ENCODE results near the gene TCERG1L. TPM values are rescaled to one million over a fixed set of nuclear protein-coding genes. Genes with fewer than 3 reads are reported as not detected.

Gene TCERG1L
- total and polyA plus RNA-seq, 9 of the 15 experiments (the other 6 are each of a cell fraction or from before 2014, with no cell fraction given): not detected

DNA sequence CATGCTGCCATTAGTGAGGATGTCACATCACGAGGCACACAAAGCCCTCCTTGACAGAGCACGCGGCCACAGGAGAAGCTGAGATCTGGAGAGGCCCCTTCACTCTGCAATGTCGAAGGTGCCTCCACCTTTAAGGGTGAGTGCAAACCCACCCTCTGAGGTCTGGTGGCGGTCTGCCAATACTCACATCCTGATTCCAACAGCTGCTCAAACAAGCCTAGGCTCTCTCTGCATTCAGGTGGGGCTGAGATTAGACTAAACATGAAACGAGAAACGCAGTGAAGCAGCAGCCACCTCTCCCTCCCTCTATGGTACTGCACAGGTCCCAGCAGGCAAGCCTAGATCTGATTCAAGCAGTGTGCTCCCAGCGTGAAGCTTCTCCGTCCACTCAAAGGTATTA is 151.8 kb downstream of the TCERG1L start (continued):
- TF ChIP-seq ZNF124 (CRISPR knock-in tag; IDR thresholded peaks at IDR 0.05) (no peak), KLF1 (tag; IDR thresholded peaks at IDR 0.05) (no peak), NBN (IDR thresholded peaks at IDR 0.05; ENCODE audit: low read depth) (no peak)
- TF ChIP-seq, protein P1, sequence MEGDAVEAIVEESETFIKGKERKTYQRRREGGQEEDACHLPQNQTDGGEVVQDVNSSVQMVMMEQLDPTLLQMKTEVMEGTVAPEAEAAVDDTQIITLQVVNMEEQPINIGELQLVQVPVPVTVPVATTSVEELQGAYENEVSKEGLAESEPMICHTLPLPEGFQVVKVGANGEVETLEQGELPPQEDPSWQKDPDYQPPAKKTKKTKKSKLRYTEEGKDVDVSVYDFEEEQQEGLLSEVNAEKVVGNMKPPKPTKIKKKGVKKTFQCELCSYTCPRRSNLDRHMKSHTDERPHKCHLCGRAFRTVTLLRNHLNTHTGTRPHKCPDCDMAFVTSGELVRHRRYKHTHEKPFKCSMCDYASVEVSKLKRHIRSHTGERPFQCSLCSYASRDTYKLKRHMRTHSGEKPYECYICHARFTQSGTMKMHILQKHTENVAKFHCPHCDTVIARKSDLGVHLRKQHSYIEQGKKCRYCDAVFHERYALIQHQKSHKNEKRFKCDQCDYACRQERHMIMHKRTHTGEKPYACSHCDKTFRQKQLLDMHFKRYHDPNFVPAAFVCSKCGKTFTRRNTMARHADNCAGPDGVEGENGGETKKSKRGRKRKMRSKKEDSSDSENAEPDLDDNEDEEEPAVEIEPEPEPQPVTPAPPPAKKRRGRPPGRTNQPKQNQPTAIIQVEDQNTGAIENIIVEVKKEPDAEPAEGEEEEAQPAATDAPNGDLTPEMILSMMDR (IDR thresholded peaks at IDR 0.05 in 2 of 3, conservative IDR thresholded peaks at IDR 0.05 in 1 of 3; ENCODE audit: insufficient read depth in 2 of 3, low read depth in 1 of 3, low read length in 3 of 3): no peak
- TF ChIP-seq, protein P2, sequence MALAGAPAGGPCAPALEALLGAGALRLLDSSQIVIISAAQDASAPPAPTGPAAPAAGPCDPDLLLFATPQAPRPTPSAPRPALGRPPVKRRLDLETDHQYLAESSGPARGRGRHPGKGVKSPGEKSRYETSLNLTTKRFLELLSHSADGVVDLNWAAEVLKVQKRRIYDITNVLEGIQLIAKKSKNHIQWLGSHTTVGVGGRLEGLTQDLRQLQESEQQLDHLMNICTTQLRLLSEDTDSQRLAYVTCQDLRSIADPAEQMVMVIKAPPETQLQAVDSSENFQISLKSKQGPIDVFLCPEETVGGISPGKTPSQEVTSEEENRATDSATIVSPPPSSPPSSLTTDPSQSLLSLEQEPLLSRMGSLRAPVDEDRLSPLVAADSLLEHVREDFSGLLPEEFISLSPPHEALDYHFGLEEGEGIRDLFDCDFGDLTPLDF (CRISPR knock-in tag; IDR thresholded peaks at IDR 0.05): no peak
- TF ChIP-seq, protein P3, sequence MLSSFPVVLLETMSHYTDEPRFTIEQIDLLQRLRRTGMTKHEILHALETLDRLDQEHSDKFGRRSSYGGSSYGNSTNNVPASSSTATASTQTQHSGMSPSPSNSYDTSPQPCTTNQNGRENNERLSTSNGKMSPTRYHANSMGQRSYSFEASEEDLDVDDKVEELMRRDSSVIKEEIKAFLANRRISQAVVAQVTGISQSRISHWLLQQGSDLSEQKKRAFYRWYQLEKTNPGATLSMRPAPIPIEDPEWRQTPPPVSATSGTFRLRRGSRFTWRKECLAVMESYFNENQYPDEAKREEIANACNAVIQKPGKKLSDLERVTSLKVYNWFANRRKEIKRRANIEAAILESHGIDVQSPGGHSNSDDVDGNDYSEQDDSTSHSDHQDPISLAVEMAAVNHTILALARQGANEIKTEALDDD (IDR thresholded peaks at IDR 0.05): no peak

DNA sequence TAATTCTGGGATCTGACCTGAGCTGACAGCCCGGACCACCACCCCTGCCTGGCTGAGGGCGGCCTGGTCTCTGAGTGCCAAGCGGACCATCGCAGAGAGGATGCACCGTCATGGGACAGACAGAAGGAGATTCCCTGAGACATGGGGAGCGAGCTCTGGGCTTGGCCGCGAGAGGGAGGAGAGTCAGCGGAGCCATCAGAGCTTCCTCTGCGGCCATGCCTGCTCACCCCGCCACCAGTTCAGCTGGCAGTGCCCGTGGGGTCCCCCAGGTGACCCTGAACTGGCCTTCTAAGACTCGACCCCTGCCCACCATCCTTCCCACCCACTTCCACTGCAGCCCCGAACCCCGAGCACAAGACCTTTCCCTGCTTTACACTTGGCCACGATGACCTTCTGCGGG is 152.8 kb downstream of the TCERG1L start:
- Histone ChIP-seq H3K27me3 (ENCODE audit: control insufficient read depth in 2 of 2, insufficient read depth in 2 of 2, low read length in 2 of 2) (peaks cover 3 to 38% of the 10 kb centered on the region in 2 experiments; a peak in 3 of 5 replicates), H3K27ac (ENCODE audit: extremely low read depth, low read depth, low read length) (no peak overlapping the region), H3K9me1 (ENCODE audit: control insufficient read depth, insufficient read depth, low read length) (no peaks in the 10 kb centered on the region), H4K20me1 (replicated peaks; ENCODE audit: control insufficient read depth, insufficient read depth, low read length) (no peaks in the 10 kb centered on the region), H3K9ac (ENCODE audit: insufficient read depth in 1 of 2, low read depth in 2 of 2, low read length in 2 of 2) (no peak overlapping the region), H3K79me2 (ENCODE audit: control insufficient read depth, insufficient read depth, low read length) (no peaks in the 10 kb centered on the region), H3K36me3 (ENCODE audit: control insufficient read depth, insufficient read depth, low read length) (no peaks in the 10 kb centered on the region), H3K4me3 (no peak overlapping the region), H3K4me2 (ENCODE audit: insufficient read depth, low read length) (no peak overlapping the region), H3K4me1 (replicated peaks in 1 of 2; ENCODE audit: control insufficient read depth in 2 of 2, insufficient read depth in 2 of 2, low read length in 2 of 2) (no peaks in the 10 kb centered on the region), H3K9me3 (replicated peaks; ENCODE audit: control insufficient read depth, insufficient read depth, low read depth, low read length) (no peaks in the 10 kb centered on the region), H2AFZ (ENCODE audit: low read depth, low read length) (no peak overlapping the region)
- ChIA-PET POLR2A (no interaction called here), CTCF (ENCODE audit: low intra/inter-chr PET ratio) (no interaction called here)
- 0% methylated on average over 9 of the region's 17 CpGs for WGBS (ENCODE audit: insufficient coverage, low coverage, missing lambda C conversion rate)
- DNase-seq (ENCODE audit: extremely low read depth in 1 of 4, low spot score in 3 of 4): no peak
- no TSS peak for BruUV-seq (replicated peaks)
- intact Hi-C loops (cut with micrococcal nuclease): no loop called here
- ATAC-seq: no peak
- in situ Hi-C loops (cut with MboI): no loop called here
- FAIRE-seq: no peak
- no peak for TF ChIP-seq STAT5A (IDR thresholded peaks at IDR 0.05; ENCODE audit: borderline replicate concordance, low read length)
- TF ChIP-seq STAG1 (CRISPR knock-in tag; IDR thresholded peaks at IDR 0.05; ENCODE audit: borderline replicate concordance): no peak
- TF ChIP-seq NFE2 (IDR thresholded peaks at IDR 0.05; ENCODE audit: low read depth): no peak
- no peak for TF ChIP-seq NFRKB (IDR thresholded peaks at IDR 0.05; ENCODE audit: low read depth)
- TF ChIP-seq SMAD4 (CRISPR knock-in tag; conservative IDR thresholded peaks at IDR 0.05): no peak
- TF ChIP-seq GTF2A2 (tag; IDR thresholded peaks at IDR 0.05): no peak
- TF ChIP-seq MECOM (CRISPR knock-in tag; IDR thresholded peaks at IDR 0.05): no peak
- TF ChIP-seq, protein P4, sequence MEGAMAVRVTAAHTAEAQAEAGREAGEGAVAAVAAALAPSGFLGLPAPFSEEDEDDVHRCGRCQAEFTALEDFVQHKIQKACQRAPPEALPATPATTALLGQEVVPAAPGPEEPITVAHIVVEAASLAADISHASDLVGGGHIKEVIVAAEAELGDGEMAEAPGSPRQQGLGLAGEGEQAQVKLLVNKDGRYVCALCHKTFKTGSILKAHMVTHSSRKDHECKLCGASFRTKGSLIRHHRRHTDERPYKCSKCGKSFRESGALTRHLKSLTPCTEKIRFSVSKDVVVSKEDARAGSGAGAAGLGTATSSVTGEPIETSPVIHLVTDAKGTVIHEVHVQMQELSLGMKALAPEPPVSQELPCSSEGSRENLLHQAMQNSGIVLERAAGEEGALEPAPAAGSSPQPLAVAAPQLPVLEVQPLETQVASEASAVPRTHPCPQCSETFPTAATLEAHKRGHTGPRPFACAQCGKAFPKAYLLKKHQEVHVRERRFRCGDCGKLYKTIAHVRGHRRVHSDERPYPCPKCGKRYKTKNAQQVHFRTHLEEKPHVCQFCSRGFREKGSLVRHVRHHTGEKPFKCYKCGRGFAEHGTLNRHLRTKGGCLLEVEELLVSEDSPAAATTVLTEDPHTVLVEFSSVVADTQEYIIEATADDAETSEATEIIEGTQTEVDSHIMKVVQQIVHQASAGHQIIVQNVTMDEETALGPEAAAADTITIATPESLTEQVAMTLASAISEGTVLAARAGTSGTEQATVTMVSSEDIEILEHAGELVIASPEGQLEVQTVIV (CRISPR knock-in tag; IDR thresholded peaks at IDR 0.05; ENCODE audit: borderline replicate concordance): no peak
- TF ChIP-seq, protein P5, sequence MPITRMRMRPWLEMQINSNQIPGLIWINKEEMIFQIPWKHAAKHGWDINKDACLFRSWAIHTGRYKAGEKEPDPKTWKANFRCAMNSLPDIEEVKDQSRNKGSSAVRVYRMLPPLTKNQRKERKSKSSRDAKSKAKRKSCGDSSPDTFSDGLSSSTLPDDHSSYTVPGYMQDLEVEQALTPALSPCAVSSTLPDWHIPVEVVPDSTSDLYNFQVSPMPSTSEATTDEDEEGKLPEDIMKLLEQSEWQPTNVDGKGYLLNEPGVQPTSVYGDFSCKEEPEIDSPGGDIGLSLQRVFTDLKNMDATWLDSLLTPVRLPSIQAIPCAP (CRISPR knock-in tag; IDR thresholded peaks at IDR 0.05; ENCODE audit: borderline replicate concordance): no peak
- TF ChIP-seq ZNF436 (CRISPR knock-in tag; IDR thresholded peaks at IDR 0.05): no peak
